Measurements from ENCODE around the gene RRP36.

GRCh38 chr6:43052225-43052841, 30.9 kb downstream of the RRP36 start:
- no peak for TF ChIP-seq CTCF (IDR thresholded peaks at IDR 0.05; ENCODE audit: poor library complexity)
- no peak for TF ChIP-seq EZH2 (IDR thresholded peaks at IDR 0.05; ENCODE audit: borderline replicate concordance)
- TF ChIP-seq EZH2phosphoT487 (IDR thresholded peaks at IDR 0.05; ENCODE audit: low read depth, severe bottlenecking, unreplicated experiment): no peak

Data from hepatocyte (in vitro differentiated cells).